Vagina (tissue), 2 donors: ENCODE measurements around the gene SV2B.

ENCODE experiments used
- CTCF ChIP-seq, 3 experiments: fragments of 450-650 bp in 2 of 3; fragments of 200-600 bp in 1 of 3; sonication (generic) in 1 of 3; IDR thresholded peaks; one replicate each; pipeline ENCODE4 v1.5.1; 2017 to 2019; ENCODE audit warnings: antibody characterized with exemption in 3 of 3, mild to moderate bottlenecking in 2 of 3, moderate library complexity in 2 of 3
- POLR2A ChIP-seq, 2 donors: fragments of 450-650 bp; IDR thresholded peaks; one replicate each; pipeline ENCODE4 v1.6.1; 2017; ENCODE audit warnings: antibody characterized with exemption in 2 of 2, mild to moderate bottlenecking in 2 of 2, moderate library complexity in 2 of 2
- POLR2AphosphoS5 ChIP-seq, 2 donors: sonication (generic); formaldehyde crosslinking; IDR thresholded peaks; one replicate each; pipeline ENCODE4 v1.9.0; 2017; ENCODE audit warnings: antibody characterized with exemption in 2 of 2, mild to moderate bottlenecking in 2 of 2, low read depth in 1 of 2; ENCODE audit not compliant: insufficient read depth in 1 of 2

DNA sequence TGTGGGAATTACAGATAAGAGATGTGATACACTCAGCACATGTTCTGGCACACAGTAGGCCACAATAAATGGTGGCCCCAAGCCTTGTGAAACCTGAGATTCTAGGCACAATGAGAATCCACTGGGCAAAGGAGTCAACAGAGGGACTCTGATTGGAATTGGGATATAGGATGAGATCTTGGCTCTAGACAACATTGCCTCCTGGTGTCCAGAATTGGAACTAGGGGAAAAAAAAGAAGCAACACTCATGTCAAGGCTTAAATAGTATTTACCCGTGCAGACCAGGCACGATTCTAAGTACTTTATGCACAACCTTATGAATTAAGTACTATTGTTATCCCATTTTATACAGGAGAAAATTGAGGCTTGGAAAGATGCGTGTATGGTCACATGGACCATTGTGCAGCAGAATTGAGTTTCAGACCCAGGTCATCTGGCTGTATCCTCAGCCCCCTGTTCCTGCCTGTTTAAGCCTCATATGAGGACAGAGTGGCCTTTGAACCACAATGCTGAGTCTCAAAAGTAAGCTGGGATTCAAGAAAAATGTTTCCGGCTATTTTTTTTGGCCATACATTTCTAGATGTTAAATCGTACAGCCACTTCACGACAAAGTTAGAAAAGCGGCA lies 124.8 kb downstream of the SV2B start:
- TF ChIP-seq CTCF (IDR thresholded peaks at IDR 0.05): peak in 2 of 3 experiments; percentile 20 to 36
- TF ChIP-seq POLR2A (IDR thresholded peaks at IDR 0.05): no peak
- no peak for TF ChIP-seq POLR2AphosphoS5 (IDR thresholded peaks at IDR 0.05; ENCODE audit: insufficient read depth in 1 of 2, low read depth in 1 of 2)
